IMR-90 (cell line): ENCODE data around the gene RIT1. TPM values are rescaled to one million over a fixed set of nuclear protein-coding genes. Genes with fewer than 3 reads are reported as not detected.

ENCODE experiments used
- ATAC-seq: fragments of 200-7000 bp; cut with Tn5 transposase; 2 replicates; pipeline ENCODE4 v1.9.1; 2020; ENCODE audit warnings: low read depth, mild to moderate bottlenecking, moderate library complexity
- BruUV-seq: library from RNA; stranded (reverse); fragments of 400-500 nt; replicated peaks from 2 replicates; lab custom pipeline; 2021; lab: Mats Ljungman, UMichigan
- CTCF ChIA-PET: fragments of 300-600 bp; formaldehyde crosslinking; extraction: SDS; loops from one replicate; lab custom pipeline; 2021; ENCODE audit warnings: antibody characterized with exemption; lab: Yijun Ruan, JAX
- POLR2A ChIA-PET: fragments of 300-600 bp; sonication (Branson Sonifier 250); formaldehyde crosslinking; loops from one replicate; lab custom pipeline; 2022; ENCODE audit warnings: antibody characterized with exemption; ENCODE audit not compliant: unreplicated experiment; lab: Charles Lee
- DNase-seq: peaks from one replicate; pipeline ENCODE4 v3.0.0; 2013
- H2AFZ ChIP-seq: replicated peaks from 2 replicates; pipeline ENCODE3; 2013; ENCODE audit warnings: low read length, mild to moderate bottlenecking; ENCODE audit not compliant: poor library complexity
- H2AK5ac ChIP-seq: 2 replicates; pipeline ENCODE4 v1.6.1; 2013; ENCODE audit warnings: low read depth, low read length, inconsistent platforms
- H2AK9ac ChIP-seq: replicated peaks from 2 replicates; pipeline ENCODE3; 2013; ENCODE audit warnings: mild to moderate bottlenecking, low read depth, low read length, moderate library complexity; ENCODE audit not compliant: poor library complexity
- H2BK120ac ChIP-seq: 2 replicates; pipeline ENCODE4 v1.6.1; 2013; ENCODE audit warnings: low read depth, low read length, inconsistent platforms
- H2BK15ac ChIP-seq: 3 replicates; pipeline ENCODE4 v1.6.1; 2013; ENCODE audit warnings: low read depth, low read length, inconsistent platforms
- H2BK20ac ChIP-seq: 2 replicates; pipeline ENCODE4 v1.6.1; 2013; ENCODE audit warnings: low read depth, mild to moderate bottlenecking, inconsistent platforms, low read length, moderate library complexity
- H2BK5ac ChIP-seq: 2 replicates; pipeline ENCODE4 v1.6.1; 2013; ENCODE audit warnings: mild to moderate bottlenecking, low read depth, low read length, inconsistent platforms; ENCODE audit not compliant: poor library complexity, severe bottlenecking
- H3K14ac ChIP-seq: replicated peaks from 2 replicates; pipeline ENCODE4 v1.6.1; 2013; ENCODE audit warnings: low read depth, low read length, inconsistent platforms
- H3K18ac ChIP-seq: 2 replicates; pipeline ENCODE4 v1.6.1; 2013; ENCODE audit warnings: low read depth, low read length, control low read depth
- H3K23ac ChIP-seq: 2 replicates; pipeline ENCODE4 v1.6.1; 2013; ENCODE audit warnings: low read depth, low read length, inconsistent platforms
- H3K27ac ChIP-seq: 2 replicates; pipeline ENCODE4 v1.5.1; 2013; ENCODE audit warnings: mild to moderate bottlenecking, control low read depth, low read length; ENCODE audit not compliant: insufficient read depth
- H3K27me3 ChIP-seq: 2 replicates; pipeline ENCODE4 v1.6.1; 2013; ENCODE audit warnings: low read length; ENCODE audit not compliant: control insufficient read depth, insufficient read depth
- H3K36me3 ChIP-seq: 2 replicates; pipeline ENCODE4 v1.6.1; 2013; ENCODE audit warnings: low read length, mixed read lengths; ENCODE audit not compliant: control insufficient read depth, insufficient read depth
- H3K4ac ChIP-seq: 2 replicates; pipeline ENCODE4 v1.6.1; 2013; ENCODE audit warnings: low read depth, low read length, inconsistent platforms
- H3K4me1 ChIP-seq: 2 replicates; pipeline ENCODE4 v1.6.1; 2013; ENCODE audit warnings: low read length, mixed read lengths; ENCODE audit not compliant: control insufficient read depth, insufficient read depth
- H3K4me2 ChIP-seq: 2 replicates; pipeline ENCODE4 v1.6.1; 2013; ENCODE audit warnings: low read depth, mild to moderate bottlenecking, control low read depth, low read length, moderate library complexity
- H3K4me3 ChIP-seq: 2 replicates; pipeline ENCODE4 v1.5.1; 2013; ENCODE audit warnings: low read depth, mild to moderate bottlenecking, control low read depth, low read length, moderate library complexity; ENCODE audit not compliant: insufficient read depth
- H3K56ac ChIP-seq: 2 replicates; pipeline ENCODE4 v1.6.1; 2013; ENCODE audit warnings: low read length, inconsistent platforms; ENCODE audit not compliant: insufficient read depth; ENCODE audit errors: extremely low read depth
- H3K79me1 ChIP-seq, 2 experiments: 2 replicates each; pipeline ENCODE4 v1.6.1; 2013; ENCODE audit warnings: low read length in 2 of 2, inconsistent platforms in 1 of 2, low read depth in 1 of 2
- H3K9ac ChIP-seq: 2 replicates; pipeline ENCODE4 v1.6.1; 2013; ENCODE audit warnings: low read depth, low read length, control low read depth
- H3K9me1 ChIP-seq: 2 replicates; pipeline ENCODE4 v1.6.1; 2013; ENCODE audit warnings: low read length, inconsistent platforms; ENCODE audit not compliant: insufficient read depth
- H3K9me3 ChIP-seq: 2 replicates; pipeline ENCODE4 v1.6.1; 2013; ENCODE audit warnings: low read length; ENCODE audit not compliant: control insufficient read depth, insufficient read depth
- H4K20me1 ChIP-seq: 2 replicates; pipeline ENCODE4 v1.6.1; 2013; ENCODE audit warnings: low read length, inconsistent platforms; ENCODE audit not compliant: insufficient read depth
- H4K5ac ChIP-seq: 2 replicates; pipeline ENCODE4 v1.6.1; 2013; ENCODE audit warnings: mild to moderate bottlenecking, low read depth, low read length, control low read depth
- H4K8ac ChIP-seq, 2 experiments: 2 replicates each; pipeline ENCODE4 v1.6.1; 2013; ENCODE audit warnings: low read depth in 2 of 2, low read length in 2 of 2, control low read depth in 1 of 2, inconsistent platforms in 1 of 2
- H4K91ac ChIP-seq: 2 replicates; pipeline ENCODE4 v1.6.1; 2013; ENCODE audit warnings: low read depth, low read length, inconsistent platforms; ENCODE audit not compliant: insufficient read depth
- BHLHE40 ChIP-seq: fragments of 150-350 bp; IDR thresholded peaks from 2 replicates; pipeline ENCODE4 v1.6.1; 2016; ENCODE audit warnings: mild to moderate bottlenecking, low read depth, low read length
- NFE2L2 ChIP-seq: fragments of 150-350 bp; IDR thresholded peaks from 2 replicates; pipeline ENCODE4 v1.6.1; 2016; ENCODE audit warnings: low read depth, mild to moderate bottlenecking, low read length
- WGBS, 2 experiments: methylation state at CpG; one replicate each; pipeline versions ENCODE4 v1.1.5 to v1.1.7; 2013; ENCODE audit warnings: missing lambda C conversion rate in 2 of 2; ENCODE audit not compliant: insufficient read length in 1 of 2; ENCODE audit errors: extremely low coverage in 2 of 2; 5-methylcytosine and 5-hydroxymethylcytosine counted together
- dilution Hi-C: fragments of 300-500 bp; cut with HindIII; formaldehyde crosslinking; loops from one replicate; pipeline ENCODE4 v1.14.3; 2018; ENCODE audit warnings: low sequenced_read_pairs; ENCODE audit not compliant: unreplicated experiment
- in situ Hi-C: fragments of 300-500 bp; cut with MboI; formaldehyde crosslinking; loops from 3 replicates; pipeline ENCODE4 v1.14.3; 2019; ENCODE audit warnings: low sequenced_read_pairs, inconsistent platforms, mixed read lengths
- intact Hi-C: fragments of 100-400 bp; cut with micrococcal nuclease; formaldehyde crosslinking; loops from 2 replicates; pipeline ENCODE4 v1.10.0; 2022
- polyA plus RNA-seq, 3 experiments: library from polyadenylated mRNA; depleted of rRNA; stranded (reverse); fragments of >200 nt; gene quantifications; 2 replicates each; pipeline ENCODE4 v1.2.3, GENCODE V29; 2012; ENCODE audit warnings: low replicate concordance in 1 of 3
- total RNA-seq: library from RNA; depleted of rRNA; stranded (reverse); fragments of >200 nt; gene quantifications from 2 replicates; pipeline ENCODE4 v1.2.3, GENCODE V29; 2012

The RIT1 gene
- total and polyA plus RNA-seq, 2 of the 4 experiments (the other 2 are of a cell fraction) = 29.6 to 46.8 TPM

DNA sequence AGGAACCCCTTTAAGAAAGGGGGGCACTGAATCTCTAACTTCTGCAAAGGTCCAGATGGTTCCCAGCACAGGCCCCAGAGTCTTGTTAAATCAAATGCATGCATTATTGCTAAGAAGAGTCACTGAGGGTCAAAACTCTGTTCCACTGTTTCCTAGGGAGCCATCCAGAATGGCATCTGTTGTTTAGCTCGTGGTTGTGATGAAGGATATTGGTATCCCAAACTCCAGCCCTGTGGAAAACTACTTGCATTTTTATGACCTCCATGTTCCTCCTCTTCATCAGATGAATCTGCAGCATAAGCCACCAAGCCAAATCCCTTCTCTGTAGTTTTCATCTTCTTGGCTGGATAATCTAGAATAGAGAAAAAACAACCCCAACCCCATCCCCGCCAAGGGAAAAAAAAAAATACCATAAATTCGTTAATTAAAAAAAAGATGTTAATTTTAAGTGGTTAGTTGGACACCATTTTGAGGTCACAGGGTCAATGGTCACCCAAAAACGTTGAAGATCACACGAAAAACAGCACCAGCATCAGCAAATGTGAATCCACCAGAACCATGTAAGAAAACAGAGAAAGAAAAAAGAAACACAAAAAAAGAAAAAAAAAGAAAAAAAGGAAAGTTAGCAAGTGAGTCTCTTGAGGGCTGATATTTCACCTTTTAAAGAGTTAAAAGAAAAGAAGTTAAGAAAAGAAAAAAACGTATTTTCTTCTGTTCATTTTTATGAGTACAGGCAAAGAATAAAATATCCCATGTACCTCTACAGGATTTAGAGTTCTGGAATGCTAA lies 3.0 kb upstream of the RIT1 start:
- Histone ChIP-seq H3K14ac (peak overlapping the region; percentile 70; the same call in 1 of the 2 replicates), H2AK5ac (no peak overlapping the region), H3K9ac (no peak overlapping the region), H4K8ac (0 out of 4 replicates have a peak overlapping the region, but pooled peaks of 1 of the 2 experiments have one; percentile 67), H3K27me3 (no peaks in the 10 kb centered on the region), H3K18ac (peak overlapping the region; percentile 71; the same call in 1 of the 2 replicates), H2BK120ac (peak overlapping the region; percentile 85; the same call in 1 of the 2 replicates), H3K9me3 (no peaks in the 10 kb centered on the region), H4K20me1 (no peaks in the 10 kb centered on the region), H3K4me3 (no peak overlapping the region), H3K4ac (peak overlapping the region; percentile 82), H3K23ac (peak overlapping the region; percentile 44; the same call in 1 of the 2 replicates), H3K4me2 (peak overlapping the region; percentile 9; the same call in 1 of the 2 replicates), H3K4me1 (peaks cover 5% of the 10 kb centered on the region; the same call in 1 of the 2 replicates), H2AK9ac (no peak overlapping the region), H3K9me1 (peaks cover 2% of the 10 kb centered on the region; the same call in 1 of the 2 replicates), H4K5ac (peak overlapping the region; percentile 64; the same call in 1 of the 2 replicates), H3K36me3 (peaks cover 44% of the 10 kb centered on the region), H3K79me1 (peaks cover 20 to 35% of the 10 kb centered on the region in 2 experiments), H2BK15ac (no peak overlapping the region), H2BK20ac (0 out of 2 replicates have a peak overlapping the region, but pooled peaks have one; percentile 65), H2BK5ac (peak overlapping the region; percentile 93), H3K27ac (peak overlapping the region; percentile 73; the same call in 1 of the 2 replicates), H4K91ac (peak overlapping the region; percentile 48; the same call in 1 of the 2 replicates), H3K56ac (no peak overlapping the region), H2AFZ (no peak overlapping the region)
- in situ Hi-C loops (no loop called here), intact Hi-C loops (no loop called here), dilution Hi-C loops (no loop called here)
- no peak for TF ChIP-seq BHLHE40
- no peak for TF ChIP-seq NFE2L2
- ChIA-PET POLR2A (no interaction called here), CTCF (no interaction called here)
- peak; percentile 28 for ATAC-seq
- peak; percentile 89 for DNase-seq
- no TSS peak for BruUV-seq
- WGBS, 2 experiments = no CpG with 5 or more reads among the region's 6 CpGs
